GM12892 (cell line): ENCODE measurements around the gene CLDN19.

Source experiments
- POLR2A ChIP-seq: IDR thresholded peaks from 2 replicates; pipeline ENCODE4 v1.6.1; 2011; ENCODE audit warnings: low read depth, low read length, control low read depth
- POLR2AphosphoS5 ChIP-seq: IDR thresholded peaks from 2 replicates; pipeline ENCODE4 v1.6.1; 2011; ENCODE audit warnings: low read depth, low read length, control low read depth

- TF ChIP-seq POLR2A: no peak
- no peak for TF ChIP-seq POLR2AphosphoS5
Measured at GRCh38 chr1:42762269-42762668, 22.2 kb upstream of the CLDN19 start.
